ENCODE measurements around the gene RTN4.

The RTN4 gene

DNA sequence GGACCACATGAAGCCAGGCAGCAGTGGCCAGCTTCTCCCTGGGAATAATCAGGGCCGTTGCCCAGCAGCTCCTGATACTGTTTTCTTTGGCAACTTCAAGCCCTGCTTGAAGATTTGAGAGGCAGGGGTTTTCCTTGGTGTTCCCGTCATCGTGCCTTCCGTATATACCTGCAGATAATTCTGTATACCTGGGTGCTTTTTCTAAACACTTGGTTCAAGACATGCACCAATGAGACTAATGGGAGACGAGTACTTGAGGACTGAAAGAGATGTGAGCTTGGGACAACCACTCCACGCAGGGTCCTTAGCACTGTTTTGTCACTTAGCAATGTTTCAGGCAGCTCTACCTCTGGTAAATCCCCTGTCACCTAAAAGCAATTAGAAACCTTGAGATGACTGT, 118.8 kb downstream of the RTN4 start:
- DNase-seq (ENCODE audit: insufficient read length, low spot score) = no peak
- FAIRE-seq = no peak

DNA sequence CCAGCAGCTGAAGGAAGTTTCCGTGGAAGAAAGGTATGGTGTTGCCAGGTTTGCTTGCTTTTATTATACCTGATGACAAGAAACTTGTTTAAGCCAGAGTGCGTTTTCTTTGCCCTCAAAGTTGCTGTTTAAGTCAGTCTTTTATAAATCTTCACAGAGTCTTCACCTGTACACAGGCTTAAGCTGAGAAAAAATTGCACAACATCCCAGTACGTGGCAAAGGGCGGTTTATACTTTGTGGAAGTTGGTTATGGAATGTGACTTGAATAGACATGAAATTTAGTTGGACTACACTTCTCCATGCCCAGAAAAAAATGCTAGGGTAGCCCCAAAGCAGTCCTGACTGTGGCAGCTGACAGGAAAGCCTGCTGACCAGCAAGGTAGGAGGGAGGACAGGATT, 121.5 kb downstream of the RTN4 start:
- FAIRE-seq (no peak), DNase-seq (ENCODE audit: insufficient read length, low spot score) (no peak)

DNA sequence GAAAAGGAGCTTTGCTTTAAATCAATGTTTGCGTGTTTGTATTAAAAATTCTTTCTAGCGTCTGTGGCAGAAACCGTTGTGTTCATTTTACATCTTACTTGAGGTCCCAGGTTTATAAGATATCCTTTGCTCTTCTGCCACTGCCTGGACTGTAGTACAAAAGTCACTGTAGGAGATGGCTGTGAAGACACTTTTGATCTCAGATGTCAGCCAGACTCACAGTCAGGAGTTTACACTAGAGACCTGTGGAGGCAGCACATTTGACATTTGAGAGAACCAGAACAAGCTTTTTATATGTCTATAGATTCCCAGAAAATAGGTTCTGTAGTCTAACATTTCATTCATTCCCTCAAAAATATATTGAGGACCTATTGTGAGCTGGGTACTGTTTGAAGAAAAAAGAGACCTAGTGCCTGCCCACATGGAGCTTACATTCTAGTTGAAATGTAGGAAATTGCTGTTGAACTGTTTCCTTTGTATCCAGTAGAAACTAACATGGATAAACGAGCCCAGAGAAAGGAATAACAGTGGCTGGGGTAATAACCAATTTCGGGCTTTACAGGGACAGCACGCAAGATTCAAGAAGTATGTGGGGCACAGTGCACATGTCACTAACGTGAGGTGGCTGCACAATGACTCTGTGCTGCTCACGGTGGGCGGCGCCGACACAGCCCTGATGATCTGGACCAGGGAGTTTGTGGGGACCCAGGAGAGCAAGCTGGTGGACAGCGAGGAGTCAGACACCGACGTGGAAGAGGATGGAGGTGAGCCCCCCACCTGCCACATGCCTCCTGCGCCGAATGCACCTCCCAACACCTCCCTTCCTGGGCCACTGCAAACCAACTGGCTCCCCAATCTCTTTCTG, 122.3 kb downstream of the RTN4 start:
- DNase-seq (ENCODE audit: insufficient read length, low spot score) (no peak), FAIRE-seq (no peak)

DNA sequence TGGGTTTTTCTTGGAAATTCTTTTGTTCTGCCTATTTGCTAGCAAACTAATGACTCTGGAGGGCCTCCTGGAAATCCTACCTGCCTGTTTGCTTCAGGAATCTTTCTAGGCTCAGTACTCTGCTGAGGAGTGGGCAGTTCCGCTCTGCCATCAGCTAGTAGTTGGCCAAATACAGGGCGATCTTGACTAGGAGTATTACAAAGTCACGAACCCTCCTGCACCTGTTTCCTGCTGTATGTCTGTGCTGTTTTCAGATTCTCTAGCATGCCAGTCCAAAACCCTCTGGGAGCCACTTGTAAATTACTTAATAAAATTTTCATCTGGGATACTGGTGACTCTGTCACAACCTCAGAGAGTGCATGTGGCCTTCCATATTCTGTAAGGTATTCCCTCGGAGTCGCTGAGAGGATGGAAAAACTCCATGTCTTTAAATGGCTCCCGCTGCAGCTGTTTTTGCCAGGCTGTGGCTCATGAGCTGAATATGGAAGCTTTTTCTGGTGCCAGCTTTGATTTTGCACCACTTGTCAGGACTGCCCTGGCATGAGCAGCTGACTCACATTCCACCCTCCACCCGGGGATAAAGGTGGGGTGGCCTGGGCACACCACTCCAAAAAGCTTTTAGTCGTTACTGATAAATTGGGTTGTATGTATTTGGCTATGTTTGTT, 123.0 kb downstream of the RTN4 start:
- no peak for FAIRE-seq
- no peak for DNase-seq (ENCODE audit: insufficient read length, low spot score)

DNA sequence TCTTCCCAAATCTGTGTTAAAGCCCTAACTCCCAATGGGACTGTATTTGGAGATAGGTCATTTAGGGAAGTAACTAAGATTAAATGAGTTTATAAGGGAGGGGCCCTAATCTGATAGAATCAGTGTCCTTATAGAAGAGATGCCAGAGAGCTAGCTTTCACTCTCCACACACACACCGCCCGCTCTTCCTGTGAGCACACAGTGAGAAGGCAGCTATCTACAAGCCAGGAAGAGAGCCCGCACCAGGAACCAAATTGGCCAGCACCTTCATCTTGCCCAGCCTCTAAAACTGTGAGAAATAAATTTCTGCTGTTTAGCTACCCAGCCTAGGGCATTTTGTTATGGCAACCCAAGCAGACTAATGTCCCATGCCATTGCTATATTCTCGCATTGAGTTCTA, 125.2 kb downstream of the RTN4 start:
- DNase-seq (ENCODE audit: insufficient read length, low spot score) = no peak
- no peak for FAIRE-seq

DNA sequence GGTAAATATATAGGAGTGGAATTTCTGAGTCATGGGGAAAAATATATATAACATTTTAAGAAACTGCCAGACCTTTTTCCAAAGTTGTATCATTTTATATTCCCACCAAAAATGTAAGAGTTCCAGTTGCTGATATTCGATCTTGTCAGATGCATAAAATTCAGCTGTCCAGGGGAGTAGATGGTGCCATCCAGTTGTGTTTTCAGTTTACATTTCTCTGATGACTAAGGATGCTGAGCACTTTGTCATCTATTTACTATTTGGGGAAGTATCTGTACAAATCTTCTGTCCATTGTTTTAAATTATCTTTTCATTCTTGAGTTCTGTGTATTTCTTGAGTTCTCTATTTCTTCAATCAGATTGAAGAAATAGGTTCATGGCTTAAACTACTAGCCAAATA, 126.1 kb downstream of the RTN4 start:
- DNase-seq (ENCODE audit: insufficient read length, low spot score) (no peak), FAIRE-seq (no peak)

Data from GM19239 (cell line).